H1 (cell line): ENCODE data around the gene CACNA2D1. TPM values are rescaled to one million over a fixed set of nuclear protein-coding genes. Genes with fewer than 3 reads are reported as not detected.

ENCODE experiments used
- CHD7 ChIP-seq: fragments of 300-600 bp; sonication (generic); IDR thresholded peaks from 2 replicates; pipeline ENCODE4 v1.7.1; 2012; ENCODE audit warnings: low read length, moderate library complexity, mild to moderate bottlenecking, inconsistent platforms; ENCODE audit not compliant: insufficient replicate concordance
- EGR1 ChIP-seq: IDR thresholded peaks from 2 replicates; pipeline ENCODE4 v1.6.1; 2011; ENCODE audit warnings: low read depth, low read length, borderline replicate concordance
- NRF1 ChIP-seq: IDR thresholded peaks from 2 replicates; pipeline ENCODE4 v1.6.1; 2011; ENCODE audit warnings: mild to moderate bottlenecking, low read depth, low read length, improper control_type of control experiment
- polyA plus RNA-seq, 7 experiments: library from polyadenylated mRNA; depleted of rRNA in 3 of 7; stranded (reverse) in 5 of 7; unstranded in 2 of 7; fragments of >200 nt in 5 of 7; fragments of 200-250 nt in 2 of 7; gene quantifications; 1 replicate in 5 of 7; 2 replicates in 1 of 7; 4 replicates in 1 of 7; pipeline versions ENCODE4 v1.2.1 to v1.2.3, GENCODE V29; 2011 to 2013; ENCODE audit warnings: missing spikeins in 2 of 7, mixed read lengths in 2 of 7
- total RNA-seq: library from RNA; stranded (reverse); fragmentation: NEBNext Ultra II Directional; extraction: Animal tissue kit (Norgen Biotek cat#: 25700); gene quantifications from 2 replicates; pipeline ENCODE4 v1.2.1, GENCODE V29; 2021

Gene CACNA2D1
- total and polyA plus RNA-seq, 2 of the 8 experiments (the other 6 are each of a cell fraction or from before 2014, with no cell fraction given), result 4.3 to 27.3 TPM

- TF ChIP-seq CHD7 (no peak), NRF1 (no peak), EGR1 (no peak)
Measured at GRCh38 chr7:82286798-82287140, 156.8 kb downstream of the CACNA2D1 start (continued).
